IPS DF 4.7 (cell line): ENCODE results near the gene NAA40.
"Not testable (repeated sequence)": the region's sequence is repeated elsewhere in the genome, so short reads cannot be mapped to it uniquely, and the experiment has no call there.

Experiments
- DNase-seq: peaks from one replicate; pipeline ENCODE4 v3.0.0-alpha.2; 2013; ENCODE audit warnings: low spot score; ENCODE audit errors: extremely low read depth

NAA40 gene

GRCh38 chr11:63937713-63938478, 906 bp upstream of the NAA40 start:
- DNase-seq: no peak

GRCh38 chr11:63939397-63939891, 642 bp downstream of the NAA40 start:
- no peak for DNase-seq

GRCh38 chr11:63940786-63941185, 2.0 kb downstream of the NAA40 start:
- no peak for DNase-seq

- DNase-seq: no peak
Observed at GRCh38 chr11:63941901-63942300, 3.1 kb downstream of the NAA40 start.

- no peak for DNase-seq
Observed at GRCh38 chr11:63942803-63943202, 4.0 kb downstream of the NAA40 start.

GRCh38 chr11:63944987-63945386, 6.2 kb downstream of the NAA40 start:
- DNase-seq: no peak

GRCh38 chr11:63945477-63946163, 6.8 kb downstream of the NAA40 start:
- no peak for DNase-seq

- no peak for DNase-seq
Observed at GRCh38 chr11:63951779-63952536, 13.2 kb downstream of the NAA40 start.

GRCh38 chr11:63952570-63952969, 13.8 kb downstream of the NAA40 start:
- no peak for DNase-seq

- DNase-seq: no peak
Observed at GRCh38 chr11:63958008-63958407, 19.2 kb downstream of the NAA40 start.

- no peak for DNase-seq
Observed at GRCh38 chr11:63961608-63962412, 23.0 kb downstream of the NAA40 start.

GRCh38 chr11:63963895-63964294, 25.1 kb downstream of the NAA40 start:
- not testable (repeated sequence) for DNase-seq

- no peak for DNase-seq
Observed at GRCh38 chr11:63966444-63966843, 27.6 kb downstream of the NAA40 start.

- no peak for DNase-seq
Observed at GRCh38 chr11:63969461-63969860, 30.7 kb downstream of the NAA40 start.

- DNase-seq: no peak
Observed at GRCh38 chr11:63970902-63971301, 32.1 kb downstream of the NAA40 start.

GRCh38 chr11:63973912-63974258, 35.1 kb downstream of the NAA40 start:
- DNase-seq: not testable (repeated sequence)

- peak; percentile 100 for DNase-seq
Observed at GRCh38 chr11:63974259-63975143, 35.7 kb downstream of the NAA40 start, which contains the start of gene COX8A. COX8A (plus strand) TSS chr11:63974620; CDS start chr11:63974681, 61 bp downstream.

GRCh38 chr11:63978551-63979239, 39.9 kb downstream of the NAA40 start:
- DNase-seq: no peak

- DNase-seq: no peak
Observed at GRCh38 chr11:63979426-63979825, 40.6 kb downstream of the NAA40 start.

- no peak for DNase-seq
Observed at GRCh38 chr11:63985812-63986155, 47.0 kb downstream of the NAA40 start.
